BJ (cell line): Measurements from ENCODE around the gene FER. TPM values are rescaled to one million over a fixed set of nuclear protein-coding genes. Genes with fewer than 3 reads are reported as not detected.

Experiments
- CTCF ChIA-PET: fragments of 350-600 bp; formaldehyde crosslinking; extraction: SDS; loops from one replicate; lab custom pipeline; 2021; ENCODE audit warnings: antibody characterized with exemption, inconsistent platforms; lab: Yijun Ruan, JAX
- POLR2A ChIA-PET: fragments of 300-600 bp; sonication (Branson Sonifier 250); formaldehyde crosslinking; extraction: SDS; loops from one replicate; lab custom pipeline; 2021; ENCODE audit warnings: antibody characterized with exemption; lab: Charles Lee
- DNase-seq: peaks from one replicate; pipeline ENCODE4 v3.0.0-alpha.2; 2011; ENCODE audit warnings: low read depth
- H3K27me3 ChIP-seq: 2 replicates; pipeline ENCODE4 v1.6.0; 2011; ENCODE audit warnings: low read length; ENCODE audit not compliant: control insufficient read depth, insufficient read depth
- H3K36me3 ChIP-seq: 2 replicates; pipeline ENCODE4 v1.5.1; 2011; ENCODE audit warnings: low read length; ENCODE audit not compliant: control insufficient read depth, insufficient read depth
- H3K4me3 ChIP-seq: 2 replicates; pipeline ENCODE4 v1.5.1; 2011; ENCODE audit warnings: low read depth, mild to moderate bottlenecking, control low read depth, low read length
- polyA plus RNA-seq: library from polyadenylated mRNA; depleted of rRNA; stranded (reverse); fragments of >200 nt; gene quantifications from 2 replicates; pipeline ENCODE4 v1.2.3, GENCODE V29; 2011
- TF ChIP-seq, protein P1 (sequence below): IDR thresholded peaks from 2 replicates; pipeline ENCODE4 v1.5.1; 2011; ENCODE audit warnings: low read depth, mild to moderate bottlenecking, control low read depth, inconsistent platforms, low read length, moderate library complexity; ENCODE audit not compliant: insufficient read depth

Gene FER
- polyA plus RNA-seq, 1 experiment: 4.0 TPM

DNA sequence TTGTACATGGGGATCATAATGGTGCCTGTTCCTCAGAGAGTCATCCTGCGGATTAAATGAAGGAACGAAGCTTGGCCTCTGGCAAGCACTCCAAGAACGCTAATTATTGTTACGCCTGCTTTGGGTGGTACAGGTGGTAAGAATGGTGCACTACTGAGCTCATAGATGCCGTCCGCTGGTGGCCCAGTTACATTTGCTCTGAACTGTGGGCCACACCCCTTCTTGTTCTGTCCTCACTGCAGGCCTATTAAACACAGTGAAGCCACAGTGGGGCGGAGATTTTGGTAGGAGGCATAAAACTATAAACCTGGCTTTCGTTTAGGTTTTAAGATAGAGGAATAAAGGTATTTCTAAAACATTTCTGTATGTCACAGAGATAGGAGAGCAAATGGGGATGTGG, 40.6 kb upstream of the FER start:
- DNase-seq: no peak
- TF ChIP-seq, protein P1, sequence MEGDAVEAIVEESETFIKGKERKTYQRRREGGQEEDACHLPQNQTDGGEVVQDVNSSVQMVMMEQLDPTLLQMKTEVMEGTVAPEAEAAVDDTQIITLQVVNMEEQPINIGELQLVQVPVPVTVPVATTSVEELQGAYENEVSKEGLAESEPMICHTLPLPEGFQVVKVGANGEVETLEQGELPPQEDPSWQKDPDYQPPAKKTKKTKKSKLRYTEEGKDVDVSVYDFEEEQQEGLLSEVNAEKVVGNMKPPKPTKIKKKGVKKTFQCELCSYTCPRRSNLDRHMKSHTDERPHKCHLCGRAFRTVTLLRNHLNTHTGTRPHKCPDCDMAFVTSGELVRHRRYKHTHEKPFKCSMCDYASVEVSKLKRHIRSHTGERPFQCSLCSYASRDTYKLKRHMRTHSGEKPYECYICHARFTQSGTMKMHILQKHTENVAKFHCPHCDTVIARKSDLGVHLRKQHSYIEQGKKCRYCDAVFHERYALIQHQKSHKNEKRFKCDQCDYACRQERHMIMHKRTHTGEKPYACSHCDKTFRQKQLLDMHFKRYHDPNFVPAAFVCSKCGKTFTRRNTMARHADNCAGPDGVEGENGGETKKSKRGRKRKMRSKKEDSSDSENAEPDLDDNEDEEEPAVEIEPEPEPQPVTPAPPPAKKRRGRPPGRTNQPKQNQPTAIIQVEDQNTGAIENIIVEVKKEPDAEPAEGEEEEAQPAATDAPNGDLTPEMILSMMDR: no peak
- POLR2A ChIA-PET: no interaction called here
- no peaks in the 10 kb centered on the region for H3K36me3 ChIP-seq
- CTCF ChIA-PET: no interaction called here
- no peak overlapping the region for H3K4me3 ChIP-seq
- no peaks in the 10 kb centered on the region; the same call in 1 of the 2 replicates for H3K27me3 ChIP-seq

DNA sequence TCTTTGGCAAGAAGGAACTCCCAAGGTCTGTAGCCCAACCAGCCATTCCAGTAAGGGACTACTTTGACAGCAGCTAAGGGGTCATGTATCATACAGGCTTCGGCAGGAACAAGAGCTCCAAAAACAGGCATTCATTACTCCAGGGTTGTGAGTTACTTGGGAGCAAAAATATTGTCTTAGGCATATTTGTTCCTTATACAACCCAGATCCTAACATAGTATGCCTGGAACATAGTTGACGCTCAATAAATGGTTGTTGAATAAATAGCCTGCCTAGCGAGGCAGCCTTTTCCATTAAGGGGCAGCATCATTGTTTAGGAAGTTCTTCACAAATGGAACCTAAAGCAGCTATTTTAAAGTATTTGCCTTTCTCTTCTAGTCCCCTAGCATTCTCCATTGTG, 35.8 kb upstream of the FER start:
- ChIA-PET CTCF (no interaction called here), POLR2A (no interaction called here)
- TF ChIP-seq, protein P1: no peak
- Histone ChIP-seq H3K36me3 (no peaks in the 10 kb centered on the region), H3K27me3 (no peaks in the 10 kb centered on the region; the same call in 1 of the 2 replicates), H3K4me3 (no peak overlapping the region)
- DNase-seq: no peak

DNA sequence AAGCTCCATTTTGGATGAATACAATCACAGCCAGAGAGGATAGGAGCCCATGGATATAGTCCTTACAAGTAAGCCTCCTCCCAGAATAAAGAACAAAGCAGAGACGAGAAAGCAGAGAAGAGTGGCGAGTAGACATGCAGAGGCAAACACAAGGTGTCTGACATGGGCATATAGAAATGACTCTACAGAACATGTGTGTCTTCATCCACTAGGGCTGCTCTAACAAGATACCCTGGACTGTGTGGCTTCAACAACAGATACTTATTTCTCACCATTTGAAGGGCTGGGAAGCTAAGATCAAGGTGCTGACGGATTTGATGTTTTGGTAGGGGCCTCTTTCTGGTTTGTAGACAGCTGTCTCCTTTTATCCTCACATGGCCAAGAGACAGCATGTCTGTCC, 32.3 kb upstream of the FER start:
- POLR2A ChIA-PET: no interaction called here
- Histone ChIP-seq H3K36me3 (no peaks in the 10 kb centered on the region), H3K27me3 (no peaks in the 10 kb centered on the region; the same call in 1 of the 2 replicates), H3K4me3 (no peak overlapping the region)
- no peak for DNase-seq
- CTCF ChIA-PET: interaction anchor here (1.2 kb wide), 1 partner anchor 9 kb away, joined by 3 read pairs; no protein-coding TSS in a partner anchor
- TF ChIP-seq, protein P1: no peak

DNA sequence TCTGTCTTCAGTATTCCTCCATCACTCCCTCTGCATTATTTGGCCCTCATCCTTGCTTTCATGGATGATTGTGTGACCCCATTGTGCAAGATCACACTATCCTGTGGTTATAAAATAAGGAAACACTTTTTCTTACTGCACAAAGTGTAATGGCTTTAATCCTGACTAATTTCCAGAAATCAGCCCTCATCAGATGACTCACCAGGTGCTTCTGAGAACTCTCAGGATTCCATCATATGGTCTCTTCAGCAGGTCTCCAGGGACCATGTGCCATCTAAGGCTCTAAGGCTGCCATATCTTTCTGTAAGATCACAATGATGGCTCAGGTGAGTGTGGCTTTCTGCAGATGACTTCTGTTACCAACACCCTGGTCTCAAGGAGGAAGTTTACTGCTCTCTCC, 27.3 kb upstream of the FER start:
- Histone ChIP-seq H3K27me3 (no peaks in the 10 kb centered on the region), H3K36me3 (no peaks in the 10 kb centered on the region), H3K4me3 (no peak overlapping the region)
- CTCF ChIA-PET: no interaction called here
- TF ChIP-seq, protein P1: no peak
- POLR2A ChIA-PET: no interaction called here
- DNase-seq: no peak

DNA sequence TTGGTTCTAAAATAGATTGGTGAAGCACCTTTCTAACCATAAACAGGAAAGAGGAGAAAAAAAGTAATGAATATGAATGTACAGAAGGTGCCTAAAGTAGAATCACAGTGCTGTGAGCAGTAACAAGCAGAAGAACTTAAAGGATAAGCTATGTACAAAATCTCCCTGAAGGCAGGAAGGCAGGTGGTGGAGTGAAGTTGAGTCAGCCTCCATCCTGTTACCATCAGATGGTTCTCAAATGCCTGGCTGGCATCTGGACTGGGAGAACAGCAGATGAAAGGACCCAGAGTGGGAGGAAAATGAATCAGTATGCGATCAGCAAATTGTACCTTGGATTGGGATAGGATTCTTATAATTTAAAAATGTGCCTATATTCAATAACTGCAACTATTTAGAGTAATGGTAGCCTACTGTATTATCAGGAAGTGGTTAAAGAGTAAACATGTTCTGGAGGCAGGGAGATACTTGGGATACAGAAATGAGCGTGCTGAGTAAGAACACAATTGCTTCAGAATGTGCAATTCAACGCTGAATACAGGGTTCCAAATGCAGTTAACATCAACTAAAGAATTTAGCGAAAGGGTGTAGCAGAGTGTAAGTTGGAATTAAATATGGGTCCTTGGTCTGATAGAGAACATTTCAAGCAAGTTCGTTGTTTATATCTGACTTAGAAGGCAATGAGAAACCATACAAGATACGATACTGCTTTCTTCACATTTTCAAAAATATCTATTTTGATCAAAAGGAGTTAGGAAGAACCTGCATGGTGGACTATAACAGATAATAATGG, 21.1 kb upstream of the FER start:
- TF ChIP-seq, protein P1: no peak
- no peaks in the 10 kb centered on the region for H3K27me3 ChIP-seq
- ChIA-PET POLR2A (no interaction called here), CTCF (interaction anchor here (0.7 to 1.1 kb wide), 2 partner anchors 9 to 33 kb away, joined by 3 read pairs; no protein-coding TSS in a partner anchor)
- no peaks in the 10 kb centered on the region for H3K36me3 ChIP-seq
- DNase-seq: no peak
- H3K4me3 ChIP-seq: no peak overlapping the region
